ENCODE data around the gene GSG1L. TPM values are rescaled to one million over a fixed set of nuclear protein-coding genes. Genes with fewer than 3 reads are reported as not detected.

The GSG1L gene
- total RNA-seq, 1 donor = not detected

GRCh38 chr16:27786923-27787625 lies 276.4 kb downstream of the GSG1L start:
- Histone ChIP-seq H3K36me3 (ENCODE audit: insufficient read depth, low read length) (no peaks in the 10 kb centered on the region), H3K9me3 (ENCODE audit: low read depth, low read length) (no peaks in the 10 kb centered on the region), H3K4me3 (ENCODE audit: insufficient read depth, low read length) (no peak overlapping the region), H3K27me3 (ENCODE audit: insufficient read depth, low read length) (no peaks in the 10 kb centered on the region), H2AFZ (ENCODE audit: low read length) (no peak overlapping the region), H4K20me1 (ENCODE audit: insufficient read depth, low read length) (no peaks in the 10 kb centered on the region), H3K4me2 (ENCODE audit: insufficient read depth, low read length) (no peak overlapping the region), H3K79me2 (ENCODE audit: insufficient read depth, low read length) (no peaks in the 10 kb centered on the region), H3K4me1 (ENCODE audit: insufficient read depth, low read length) (no peaks in the 10 kb centered on the region), H3K27ac (ENCODE audit: low read depth, low read length) (no peak overlapping the region)
- DNase-seq (ENCODE audit: insufficient read length, low spot score, missing footprints) = peak; percentile 41
- TF ChIP-seq CTCF (IDR thresholded peaks at IDR 0.05; ENCODE audit: extremely low read depth, low read depth, low read length) = no peak

DNA sequence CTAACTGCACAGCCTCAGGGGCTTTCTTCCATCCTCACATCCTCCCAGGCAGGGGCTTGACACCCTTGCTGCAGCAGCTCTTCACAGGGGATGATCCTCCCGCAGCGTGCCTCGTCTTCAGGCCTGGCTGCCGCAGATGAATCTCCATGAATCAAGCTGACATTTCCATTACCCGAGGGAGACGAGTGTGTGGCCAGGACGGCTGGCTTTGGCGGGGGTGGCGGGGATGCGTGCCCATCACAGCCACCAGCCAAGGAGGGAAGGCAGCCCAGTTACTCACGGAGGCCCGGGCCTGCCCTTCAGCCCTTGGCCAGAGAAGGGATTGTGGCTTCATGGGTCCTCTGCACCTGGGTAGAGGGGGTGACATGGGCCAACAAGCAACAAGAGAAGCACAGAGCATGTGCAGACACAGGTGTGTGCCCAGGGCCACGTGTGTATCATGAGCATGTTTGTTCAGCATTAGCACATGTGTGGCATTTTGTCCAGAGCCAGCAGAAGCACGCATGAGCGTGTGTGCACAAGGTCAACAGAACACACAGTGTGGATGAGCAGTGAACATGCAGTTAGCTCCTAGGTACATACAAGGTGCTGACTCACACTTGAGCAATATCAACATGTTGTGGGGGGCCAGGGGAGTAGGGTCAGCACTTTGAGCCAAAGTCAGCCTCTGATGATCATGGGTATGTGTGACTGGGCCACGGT lies 277.1 kb downstream of the GSG1L start:
- H2AFZ ChIP-seq (ENCODE audit: low read length) = no peak overlapping the region
- no peaks in the 10 kb centered on the region for H4K20me1 ChIP-seq (ENCODE audit: insufficient read depth, low read length)
- no peaks in the 10 kb centered on the region for H3K9me3 ChIP-seq (ENCODE audit: low read depth, low read length)
- peak; percentile 45 for DNase-seq (ENCODE audit: insufficient read length, low spot score, missing footprints)
- H3K4me3 ChIP-seq (ENCODE audit: insufficient read depth, low read length) = no peak overlapping the region
- H3K27ac ChIP-seq (ENCODE audit: low read depth, low read length) = no peak overlapping the region
- H3K27me3 ChIP-seq (ENCODE audit: insufficient read depth, low read length) = no peaks in the 10 kb centered on the region
- no peaks in the 10 kb centered on the region for H3K36me3 ChIP-seq (ENCODE audit: insufficient read depth, low read length)
- no peak overlapping the region for H3K4me2 ChIP-seq (ENCODE audit: insufficient read depth, low read length)
- TF ChIP-seq CTCF (IDR thresholded peaks at IDR 0.05; ENCODE audit: extremely low read depth, low read depth, low read length) = no peak
- H3K79me2 ChIP-seq (ENCODE audit: insufficient read depth, low read length) = no peaks in the 10 kb centered on the region
- no peaks in the 10 kb centered on the region for H3K4me1 ChIP-seq (ENCODE audit: insufficient read depth, low read length)

- TF ChIP-seq CTCF (IDR thresholded peaks at IDR 0.05; ENCODE audit: extremely low read depth, low read depth, low read length) = no peak
- Histone ChIP-seq H3K36me3 (ENCODE audit: insufficient read depth, low read length) (no peaks in the 10 kb centered on the region), H3K4me1 (ENCODE audit: insufficient read depth, low read length) (no peaks in the 10 kb centered on the region), H3K4me2 (ENCODE audit: insufficient read depth, low read length) (no peak overlapping the region), H3K9me3 (ENCODE audit: low read depth, low read length) (no peaks in the 10 kb centered on the region), H3K27me3 (ENCODE audit: insufficient read depth, low read length) (no peaks in the 10 kb centered on the region), H3K4me3 (ENCODE audit: insufficient read depth, low read length) (no peak overlapping the region), H2AFZ (ENCODE audit: low read length) (no peak overlapping the region), H3K79me2 (ENCODE audit: insufficient read depth, low read length) (no peaks in the 10 kb centered on the region), H3K27ac (ENCODE audit: low read depth, low read length) (no peak overlapping the region), H4K20me1 (ENCODE audit: insufficient read depth, low read length) (no peaks in the 10 kb centered on the region)
- DNase-seq (ENCODE audit: insufficient read length, low spot score, missing footprints) = peak; percentile 9
Observed at GRCh38 chr16:27785307-27785678, 278.2 kb downstream of the GSG1L start.

Data from osteoblast (primary cell).